T-helper 2 cell treated with Interferon-gamma antibody and Interleukin-4, amounts not matched to agents 5 μg/mL and 100 μg/mL, for 36 hours (primary cell): Measurements from ENCODE around the gene BICRA.

Source experiments
- DNase-seq: peaks from one replicate; pipeline ENCODE4 v3.0.0; 2021; ENCODE audit warnings: low spot score
- H3K27ac Mint-ChIP-seq: one replicate; pipeline ENCODE4 v1.8.0; 2021; ENCODE audit warnings: mild to moderate bottlenecking, mixed read lengths
- H3K27me3 Mint-ChIP-seq: one replicate; pipeline ENCODE4 v1.8.0; 2021; ENCODE audit warnings: low read depth, mixed read lengths
- H3K36me3 Mint-ChIP-seq: one replicate; pipeline ENCODE4 v1.8.0; 2021; ENCODE audit warnings: low read depth, mixed read lengths
- H3K4me1 Mint-ChIP-seq: one replicate; pipeline ENCODE4 v1.8.0; 2021; ENCODE audit warnings: low read depth, mixed read lengths
- H3K4me3 Mint-ChIP-seq: one replicate; pipeline ENCODE4 v1.8.0; 2022; ENCODE audit warnings: mild to moderate bottlenecking, moderate library complexity, mixed read lengths
- H3K9me3 Mint-ChIP-seq: one replicate; pipeline ENCODE4 v1.8.0; 2021; ENCODE audit warnings: mixed read lengths

Gene BICRA

DNA sequence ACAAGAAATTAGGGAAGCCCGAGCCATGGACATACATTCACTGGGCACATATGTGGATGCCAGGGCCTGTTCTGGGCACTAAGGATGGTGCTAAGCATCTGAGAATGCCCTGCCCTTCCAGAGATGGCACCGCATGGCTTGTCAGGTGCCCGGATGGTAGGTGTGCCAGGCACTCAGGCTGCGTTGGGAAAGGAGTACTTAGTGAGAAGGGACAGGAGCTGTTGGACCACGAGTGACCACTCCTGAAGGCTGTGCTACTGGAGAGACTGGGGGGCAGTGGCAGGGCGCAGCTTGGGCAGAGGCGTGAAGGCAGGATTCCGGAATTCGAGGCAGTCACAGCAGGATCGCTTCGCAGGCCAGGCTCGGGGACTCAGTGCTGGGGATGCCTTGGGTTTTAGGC, 66.3 kb downstream of the BICRA start:
- H3K9me3 Mint-ChIP-seq, result no peaks in the 10 kb centered on the region
- H3K27ac Mint-ChIP-seq, result no peak overlapping the region
- no peak for DNase-seq
- H3K27me3 Mint-ChIP-seq, result no peaks in the 10 kb centered on the region
- no peaks in the 10 kb centered on the region for H3K4me1 Mint-ChIP-seq
- H3K4me3 Mint-ChIP-seq, result no peak overlapping the region
- peaks cover 14% of the 10 kb centered on the region for H3K36me3 Mint-ChIP-seq

DNA sequence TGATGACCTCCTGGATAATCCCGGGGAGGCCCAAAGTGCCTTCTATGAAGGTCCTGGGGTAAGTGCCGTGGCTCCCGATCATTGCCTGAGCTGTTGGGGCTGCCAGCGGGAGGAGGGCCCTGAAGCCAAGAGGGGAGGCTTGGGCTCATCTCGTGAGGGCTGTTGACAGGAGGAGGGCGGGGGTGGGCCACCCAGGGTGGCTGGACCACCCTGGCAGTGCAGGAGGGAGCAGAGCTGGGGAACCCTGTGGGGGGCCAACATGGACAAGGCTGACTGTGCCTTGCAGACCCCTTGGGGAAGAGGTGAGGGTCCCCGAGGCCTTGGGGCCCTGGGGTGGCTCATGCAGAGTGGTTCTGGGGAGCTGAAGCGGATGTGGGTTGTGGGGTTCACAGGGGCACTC, 66.9 kb downstream of the BICRA start:
- H3K4me3 Mint-ChIP-seq, result no peak overlapping the region
- H3K27ac Mint-ChIP-seq, result no peak overlapping the region
- no peaks in the 10 kb centered on the region for H3K27me3 Mint-ChIP-seq
- no peak for DNase-seq
- no peaks in the 10 kb centered on the region for H3K4me1 Mint-ChIP-seq
- H3K9me3 Mint-ChIP-seq, result no peaks in the 10 kb centered on the region
- H3K36me3 Mint-ChIP-seq, result peaks cover 10% of the 10 kb centered on the region

DNA sequence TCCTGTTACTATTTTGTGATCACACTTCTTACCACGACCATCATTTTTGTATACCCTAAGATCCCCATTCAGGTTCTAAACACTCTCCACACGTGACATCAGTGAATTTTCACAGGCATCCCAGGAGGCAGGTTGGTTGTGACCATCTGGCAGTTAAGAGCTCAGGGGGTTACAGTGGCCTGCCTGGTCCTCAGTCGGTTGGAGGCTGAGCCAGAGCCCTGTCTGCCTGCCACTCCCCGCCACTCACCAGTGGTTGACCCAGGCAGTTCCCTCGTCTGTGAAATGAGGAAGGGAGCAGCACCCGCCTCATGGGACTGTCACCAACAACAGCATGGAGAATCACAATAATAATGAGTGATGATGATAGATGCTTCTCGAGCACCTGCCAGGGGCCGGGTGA, 67.9 kb downstream of the BICRA start:
- Mint-ChIP-seq H3K36me3 (peaks cover 15% of the 10 kb centered on the region), H3K4me1 (no peaks in the 10 kb centered on the region), H3K9me3 (no peaks in the 10 kb centered on the region), H3K27me3 (no peaks in the 10 kb centered on the region), H3K27ac (no peak overlapping the region), H3K4me3 (no peak overlapping the region)
- DNase-seq, result no peak

GRCh38 chr19:47679251-47679900, 70.4 kb downstream of the BICRA start:
- H3K4me1 Mint-ChIP-seq, result no peaks in the 10 kb centered on the region
- no peak overlapping the region for H3K27ac Mint-ChIP-seq
- peaks cover 17% of the 10 kb centered on the region for H3K36me3 Mint-ChIP-seq
- no peak for DNase-seq
- H3K27me3 Mint-ChIP-seq, result no peaks in the 10 kb centered on the region
- no peaks in the 10 kb centered on the region for H3K9me3 Mint-ChIP-seq
- H3K4me3 Mint-ChIP-seq, result no peak overlapping the region

DNA sequence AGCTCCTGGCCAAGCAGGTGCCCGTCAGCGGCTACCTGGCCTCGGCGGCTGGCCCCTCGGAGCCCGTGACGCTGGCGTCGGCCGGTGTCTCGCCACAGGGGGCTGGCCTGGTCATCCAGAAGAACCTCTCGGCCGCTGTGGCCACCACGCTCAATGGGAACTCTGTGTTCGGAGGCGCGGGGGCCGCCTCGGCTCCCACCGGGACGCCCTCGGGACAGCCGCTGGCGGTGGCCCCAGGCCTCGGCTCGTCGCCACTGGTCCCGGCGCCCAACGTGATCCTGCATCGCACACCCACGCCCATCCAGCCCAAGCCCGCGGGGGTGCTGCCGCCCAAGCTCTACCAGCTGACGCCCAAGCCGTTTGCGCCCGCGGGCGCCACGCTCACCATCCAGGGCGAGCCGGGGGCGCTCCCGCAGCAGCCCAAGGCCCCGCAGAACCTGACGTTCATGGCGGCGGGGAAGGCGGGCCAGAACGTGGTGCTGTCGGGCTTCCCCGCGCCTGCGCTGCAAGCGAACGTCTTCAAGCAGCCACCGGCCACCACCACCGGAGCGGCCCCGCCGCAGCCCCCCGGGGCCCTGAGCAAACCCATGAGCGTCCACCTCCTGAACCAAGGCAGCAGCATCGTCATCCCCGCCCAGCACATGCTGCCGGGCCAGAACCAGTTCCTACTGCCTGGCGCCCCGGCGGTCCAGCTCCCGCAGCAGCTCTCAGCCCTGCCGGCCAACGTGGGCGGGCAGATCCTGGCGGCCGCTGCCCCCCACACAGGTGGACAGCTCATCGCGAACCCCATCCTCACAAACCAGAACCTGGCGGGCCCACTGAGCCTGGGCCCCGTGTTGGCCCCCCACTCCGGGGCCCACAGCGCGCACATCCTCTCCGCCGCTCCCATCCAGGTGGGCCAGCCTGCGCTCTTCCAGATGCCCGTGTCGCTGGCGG, 71.3 kb downstream of the BICRA start:
- Mint-ChIP-seq H3K4me3 (no peak overlapping the region), H3K9me3 (no peaks in the 10 kb centered on the region), H3K36me3 (peaks cover 14% of the 10 kb centered on the region), H3K27me3 (no peaks in the 10 kb centered on the region), H3K27ac (no peak overlapping the region), H3K4me1 (no peaks in the 10 kb centered on the region)
- DNase-seq, result no peak

DNA sequence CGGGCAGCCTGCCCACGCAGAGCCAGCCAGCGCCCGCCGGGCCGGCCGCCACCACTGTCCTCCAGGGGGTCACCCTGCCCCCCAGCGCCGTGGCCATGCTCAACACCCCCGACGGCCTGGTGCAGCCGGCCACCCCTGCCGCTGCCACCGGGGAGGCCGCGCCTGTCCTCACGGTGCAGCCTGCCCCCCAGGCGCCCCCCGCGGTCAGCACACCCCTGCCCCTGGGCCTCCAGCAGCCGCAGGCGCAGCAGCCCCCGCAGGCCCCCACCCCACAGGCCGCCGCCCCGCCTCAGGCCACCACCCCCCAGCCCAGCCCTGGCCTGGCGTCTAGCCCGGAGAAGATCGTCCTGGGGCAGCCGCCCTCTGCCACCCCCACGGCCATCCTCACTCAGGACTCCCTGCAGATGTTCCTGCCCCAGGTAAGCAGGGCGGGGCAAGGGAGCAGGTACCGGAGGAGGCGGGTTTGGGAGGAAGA, 72.0 kb downstream of the BICRA start:
- no peak overlapping the region for H3K4me3 Mint-ChIP-seq
- H3K27me3 Mint-ChIP-seq, result no peaks in the 10 kb centered on the region
- H3K27ac Mint-ChIP-seq, result no peak overlapping the region
- no peaks in the 10 kb centered on the region for H3K9me3 Mint-ChIP-seq
- H3K4me1 Mint-ChIP-seq, result no peaks in the 10 kb centered on the region
- peaks cover 14% of the 10 kb centered on the region for H3K36me3 Mint-ChIP-seq
- DNase-seq, result no peak

GRCh38 chr19:47681388-47681787, 72.5 kb downstream of the BICRA start:
- Mint-ChIP-seq H3K9me3 (no peaks in the 10 kb centered on the region), H3K27me3 (no peaks in the 10 kb centered on the region), H3K4me3 (no peak overlapping the region), H3K4me1 (no peaks in the 10 kb centered on the region), H3K27ac (peak overlapping the region; percentile 10), H3K36me3 (peaks cover 14% of the 10 kb centered on the region)
- DNase-seq, result no peak

DNA sequence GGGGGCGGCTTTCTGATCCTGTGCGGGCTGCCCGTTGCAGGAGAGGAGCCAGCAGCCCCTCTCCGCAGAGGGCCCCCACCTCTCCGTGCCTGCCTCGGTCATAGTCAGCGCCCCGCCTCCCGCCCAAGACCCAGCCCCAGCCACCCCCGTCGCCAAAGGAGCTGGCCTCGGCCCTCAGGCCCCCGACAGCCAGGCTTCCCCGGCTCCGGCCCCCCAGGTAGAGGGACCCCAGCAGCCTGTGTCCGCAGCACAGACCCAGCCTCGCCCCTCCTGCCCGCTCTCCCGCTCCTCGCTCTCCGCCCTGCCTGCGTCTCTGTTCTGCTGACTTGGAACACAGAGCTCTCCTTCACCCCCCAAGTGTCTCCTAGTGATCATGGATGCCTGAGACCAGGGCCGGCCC, 73.0 kb downstream of the BICRA start:
- H3K27ac Mint-ChIP-seq, result no peak overlapping the region
- no peaks in the 10 kb centered on the region for H3K27me3 Mint-ChIP-seq
- peaks cover 10% of the 10 kb centered on the region for H3K36me3 Mint-ChIP-seq
- H3K9me3 Mint-ChIP-seq, result no peaks in the 10 kb centered on the region
- H3K4me3 Mint-ChIP-seq, result no peak overlapping the region
- no peaks in the 10 kb centered on the region for H3K4me1 Mint-ChIP-seq
- DNase-seq, result no peak

DNA sequence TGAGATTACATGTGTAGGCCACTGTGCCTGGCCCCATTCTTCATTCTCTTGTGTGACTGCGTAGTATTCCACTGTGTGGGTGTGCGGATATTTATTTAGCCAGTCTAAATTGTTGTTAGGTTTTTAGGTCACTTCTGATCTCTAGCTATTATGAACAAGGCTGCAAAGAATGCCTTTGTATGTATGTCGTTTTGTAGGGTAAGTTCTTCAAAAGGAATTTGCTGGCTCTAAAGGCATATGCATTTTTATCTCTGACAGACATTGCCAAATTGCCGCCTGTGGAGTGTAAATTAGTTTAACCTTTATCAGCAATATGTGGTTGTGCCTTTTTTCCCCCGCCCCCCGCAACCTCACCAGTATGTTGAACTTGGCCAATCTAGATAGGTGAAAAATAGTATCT, 74.0 kb downstream of the BICRA start:
- Mint-ChIP-seq H3K27ac (no peak overlapping the region), H3K27me3 (no peaks in the 10 kb centered on the region), H3K4me1 (no peaks in the 10 kb centered on the region), H3K9me3 (no peaks in the 10 kb centered on the region), H3K4me3 (no peak overlapping the region), H3K36me3 (peaks cover 7% of the 10 kb centered on the region)
- DNase-seq, result no peak

DNA sequence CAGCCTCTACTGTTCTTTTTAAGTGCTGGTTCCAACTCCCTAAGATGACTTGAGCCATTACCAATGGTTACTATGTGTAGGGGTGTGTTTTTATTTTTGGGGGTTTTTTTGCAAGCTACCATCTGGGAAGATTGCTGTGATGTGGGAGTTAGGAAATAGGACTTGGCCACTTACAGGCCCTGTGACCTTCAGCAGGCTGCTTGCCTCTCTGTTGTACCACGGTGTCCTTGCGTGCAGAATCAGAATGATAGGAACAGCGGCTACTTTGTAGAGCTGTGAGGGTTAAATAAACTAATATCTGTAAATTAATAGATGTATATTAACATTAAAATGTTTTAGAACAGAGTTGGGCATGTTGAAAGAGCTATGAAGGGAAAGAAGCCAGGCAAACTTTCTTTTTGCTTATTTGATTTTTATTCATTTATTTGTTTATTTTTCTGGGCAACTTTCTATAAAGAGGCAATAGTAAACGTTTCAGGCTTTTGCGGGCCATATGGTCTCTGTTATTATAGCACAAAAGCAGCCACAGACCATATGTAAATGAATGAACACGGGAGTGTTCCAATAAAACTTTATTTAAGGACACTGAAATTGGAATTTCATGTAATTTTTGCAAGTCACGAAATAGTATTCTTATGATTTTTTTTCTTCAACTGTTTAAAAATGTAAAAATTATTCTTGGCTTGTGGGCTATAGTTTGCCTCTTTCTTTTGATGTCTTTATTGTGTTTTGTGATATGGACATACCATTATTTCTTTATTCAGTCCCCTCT, 77.9 kb downstream of the BICRA start:
- Mint-ChIP-seq H3K9me3 (no peaks in the 10 kb centered on the region), H3K4me3 (no peak overlapping the region), H3K36me3 (peaks cover 3% of the 10 kb centered on the region), H3K27ac (no peak overlapping the region), H3K27me3 (no peaks in the 10 kb centered on the region), H3K4me1 (peaks cover 2% of the 10 kb centered on the region)
- no peak for DNase-seq

DNA sequence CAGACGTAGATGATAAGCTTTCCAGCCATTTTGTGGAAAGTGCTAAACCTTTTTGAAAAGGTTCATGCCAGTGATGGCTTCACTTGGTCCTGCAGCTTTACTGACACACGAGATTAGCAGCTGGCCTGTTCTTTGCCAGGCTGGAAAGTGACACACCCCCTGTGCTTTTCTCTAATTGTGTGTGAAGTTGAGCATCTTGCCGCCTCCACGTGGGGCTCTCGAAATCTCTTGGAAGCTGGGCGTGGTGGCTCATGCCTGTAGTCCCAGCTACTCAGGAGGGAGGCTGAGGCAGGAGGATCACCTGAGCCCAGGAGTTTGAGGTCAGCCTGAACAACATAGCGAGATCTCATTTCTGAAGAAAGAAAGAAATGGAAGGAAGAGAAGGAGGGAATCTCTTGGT, 79.0 kb downstream of the BICRA start:
- no peaks in the 10 kb centered on the region for H3K9me3 Mint-ChIP-seq
- no peak overlapping the region for H3K4me3 Mint-ChIP-seq
- H3K27me3 Mint-ChIP-seq, result no peaks in the 10 kb centered on the region
- peaks cover 2% of the 10 kb centered on the region for H3K4me1 Mint-ChIP-seq
- peaks cover 4% of the 10 kb centered on the region for H3K36me3 Mint-ChIP-seq
- no peak for DNase-seq
- H3K27ac Mint-ChIP-seq, result no peak overlapping the region

- Mint-ChIP-seq H3K4me3 (no peak overlapping the region), H3K9me3 (no peaks in the 10 kb centered on the region), H3K4me1 (peaks cover 2% of the 10 kb centered on the region), H3K27ac (no peak overlapping the region), H3K27me3 (no peaks in the 10 kb centered on the region), H3K36me3 (peaks cover 6% of the 10 kb centered on the region)
- no peak for DNase-seq
Observed at GRCh38 chr19:47691090-47691489, 82.2 kb downstream of the BICRA start.

GRCh38 chr19:47691782-47692181, 82.8 kb downstream of the BICRA start:
- H3K27ac Mint-ChIP-seq, result no peak overlapping the region
- H3K36me3 Mint-ChIP-seq, result peaks cover 6% of the 10 kb centered on the region
- DNase-seq, result no peak
- H3K4me1 Mint-ChIP-seq, result peaks cover 2% of the 10 kb centered on the region
- H3K9me3 Mint-ChIP-seq, result no peaks in the 10 kb centered on the region
- no peak overlapping the region for H3K4me3 Mint-ChIP-seq
- no peaks in the 10 kb centered on the region for H3K27me3 Mint-ChIP-seq

- Mint-ChIP-seq H3K27me3 (no peaks in the 10 kb centered on the region), H3K4me3 (no peak overlapping the region), H3K27ac (no peak overlapping the region), H3K4me1 (peaks cover 2% of the 10 kb centered on the region), H3K9me3 (no peaks in the 10 kb centered on the region), H3K36me3 (peaks cover 6% of the 10 kb centered on the region)
- DNase-seq, result no peak
Observed at GRCh38 chr19:47693489-47693888, 84.6 kb downstream of the BICRA start.
